Neuronal stem cell (in vitro differentiated cells): Measurements from ENCODE around the gene EFR3B.

Source experiments
- DNase-seq: peaks from one replicate; pipeline ENCODE4 v3.0.0-alpha.2; 2013; ENCODE audit warnings: low spot score
- H2AFZ ChIP-seq: one replicate; pipeline ENCODE4 v1.6.1; 2013; ENCODE audit warnings: mild to moderate bottlenecking, low read length, inconsistent platforms
- H2AK5ac ChIP-seq: 2 replicates; pipeline ENCODE4 v1.6.1; 2013; ENCODE audit warnings: low read depth, mild to moderate bottlenecking, inconsistent platforms, low read length, moderate library complexity, mixed read lengths
- H2BK120ac ChIP-seq: 2 replicates; pipeline ENCODE4 v1.6.1; 2013; ENCODE audit warnings: low read depth, mild to moderate bottlenecking, inconsistent platforms, low read length, moderate library complexity, mixed read lengths
- H2BK12ac ChIP-seq: one replicate; pipeline ENCODE4 v1.6.1; 2013; ENCODE audit warnings: low read length, inconsistent platforms
- H2BK15ac ChIP-seq: 2 replicates; pipeline ENCODE4 v1.6.1; 2013; ENCODE audit warnings: mild to moderate bottlenecking, low read length, inconsistent platforms, mixed read lengths
- H2BK5ac ChIP-seq: one replicate; pipeline ENCODE4 v1.6.1; 2013; ENCODE audit warnings: inconsistent platforms, mild to moderate bottlenecking, low read length, moderate library complexity
- H3K14ac ChIP-seq: one replicate; pipeline ENCODE4 v1.6.1; 2013; ENCODE audit warnings: low read length, inconsistent platforms
- H3K18ac ChIP-seq: 2 replicates; pipeline ENCODE4 v1.6.1; 2013; ENCODE audit warnings: low read length, inconsistent platforms
- H3K23ac ChIP-seq: 2 replicates; pipeline ENCODE4 v1.6.1; 2013; ENCODE audit warnings: low read depth, mild to moderate bottlenecking, mixed read lengths, low read length, inconsistent platforms; ENCODE audit not compliant: poor library complexity
- H3K27ac ChIP-seq: replicated peaks from 3 replicates; pipeline ENCODE4 v1.5.1; 2013; ENCODE audit warnings: low read length, inconsistent platforms
- H3K27me3 ChIP-seq, 3 experiments: 2 replicates each; pipeline ENCODE4 v1.6.1; 2013; ENCODE audit warnings: low read length in 3 of 3, mild to moderate bottlenecking in 2 of 3, inconsistent platforms in 1 of 3, low read depth in 1 of 3, mixed read lengths in 1 of 3, moderate library complexity in 1 of 3; ENCODE audit not compliant: control insufficient read depth in 3 of 3, insufficient read depth in 3 of 3
- H3K36me3 ChIP-seq, 2 donors: replicated peaks in 1 of 2; 2 replicates each; pipeline ENCODE4 v1.6.1; 2013; ENCODE audit warnings: low read length in 2 of 2; ENCODE audit not compliant: control insufficient read depth in 2 of 2, insufficient read depth in 2 of 2
- H3K4ac ChIP-seq: 2 replicates; pipeline ENCODE4 v1.6.1; 2013; ENCODE audit warnings: inconsistent platforms, mild to moderate bottlenecking, low read length, moderate library complexity
- H3K4me1 ChIP-seq, 2 donors: 1 replicate in 1 of 2; 2 replicates in 1 of 2; pipeline ENCODE4 v1.6.1; 2013; ENCODE audit warnings: low read length in 2 of 2, low read depth in 1 of 2; ENCODE audit not compliant: control insufficient read depth in 2 of 2, insufficient read depth in 1 of 2
- H3K4me2 ChIP-seq: one replicate; pipeline ENCODE4 v1.6.1; 2013; ENCODE audit warnings: mild to moderate bottlenecking, low read length, inconsistent platforms; ENCODE audit not compliant: insufficient read depth, poor library complexity, severe bottlenecking
- H3K4me3 ChIP-seq, 2 donors: 2 replicates each; pipeline ENCODE4 v1.5.1; 2013; ENCODE audit warnings: low read length in 2 of 2, mild to moderate bottlenecking in 2 of 2, inconsistent platforms in 1 of 2, moderate library complexity in 1 of 2
- H3K79me1 ChIP-seq: one replicate; pipeline ENCODE4 v1.6.1; 2013; ENCODE audit warnings: low read depth, mild to moderate bottlenecking, inconsistent platforms, low read length, moderate library complexity
- H3K9ac ChIP-seq: one replicate; pipeline ENCODE4 v1.6.1; 2013; ENCODE audit warnings: mild to moderate bottlenecking, low read depth, low read length, inconsistent platforms; ENCODE audit not compliant: poor library complexity
- H3K9me3 ChIP-seq, 2 donors: replicated peaks in 1 of 2; 2 replicates each; pipeline versions ENCODE3 to v1.6.1; 2013; ENCODE audit warnings: low read length in 2 of 2, mild to moderate bottlenecking in 2 of 2, inconsistent platforms in 1 of 2, low read depth in 1 of 2, mixed read lengths in 1 of 2, moderate library complexity in 1 of 2; ENCODE audit not compliant: control insufficient read depth in 2 of 2, insufficient read depth in 1 of 2
- H4K8ac ChIP-seq: one replicate; pipeline ENCODE4 v1.6.1; 2013; ENCODE audit warnings: low read depth, mild to moderate bottlenecking, inconsistent platforms, low read length, moderate library complexity
- H4K91ac ChIP-seq: one replicate; pipeline ENCODE4 v1.6.1; 2013; ENCODE audit warnings: low read length, low read depth, mild to moderate bottlenecking, inconsistent platforms; ENCODE audit not compliant: poor library complexity
- WGBS, 2 donors: extraction: QIAGEN DNeasy Blood & Tissue Kit; methylation state at CpG; one replicate each; pipeline ENCODE4 v1.1.7; 2013; ENCODE audit warnings: missing lambda C conversion rate in 2 of 2, mixed read lengths in 1 of 2; ENCODE audit not compliant: insufficient read length in 2 of 2, insufficient replicate concordance in 1 of 2; ENCODE audit errors: extremely low coverage in 2 of 2; 5-methylcytosine and 5-hydroxymethylcytosine counted together

The EFR3B gene

DNA sequence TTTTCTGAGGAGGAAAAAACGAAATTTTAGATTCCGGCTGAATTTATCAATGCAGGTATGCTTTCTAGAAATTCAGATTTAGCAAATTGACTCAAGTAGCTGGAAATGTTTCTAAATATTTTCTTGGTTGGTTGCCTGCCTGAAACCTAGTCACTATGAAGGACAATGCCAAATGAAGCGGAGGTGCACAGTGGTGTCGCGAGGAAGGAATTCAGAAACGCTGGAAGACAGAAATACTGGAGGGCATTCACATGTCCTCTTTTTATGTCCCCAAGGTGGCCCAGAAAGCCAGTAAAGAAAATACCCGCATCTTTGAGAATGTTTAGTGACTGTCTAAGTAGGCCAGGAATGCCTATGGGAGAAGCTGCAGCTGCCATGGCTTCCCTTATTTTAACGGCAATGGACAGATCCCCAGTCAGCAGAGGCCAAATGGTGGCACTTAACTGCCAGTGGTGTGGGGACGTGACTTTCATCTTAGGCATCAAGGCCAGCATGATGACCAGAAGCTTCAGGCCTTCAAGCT is 15.8 kb upstream of the EFR3B start:
- no peak overlapping the region for H2BK15ac ChIP-seq
- H2AK5ac ChIP-seq = no peak overlapping the region
- no peak overlapping the region for H2BK12ac ChIP-seq
- H3K27me3 ChIP-seq = peaks cover 0 to 16% (median 0%) of the 10 kb centered on the region in 3 experiments
- H2AFZ ChIP-seq = no peak overlapping the region
- no peak overlapping the region for H3K9ac ChIP-seq
- H3K27ac ChIP-seq = no peak overlapping the region
- DNase-seq = no peak
- no peaks in the 10 kb centered on the region for H3K36me3 ChIP-seq
- H3K18ac ChIP-seq = no peak overlapping the region
- no peak overlapping the region for H4K91ac ChIP-seq
- no peak overlapping the region for H3K4me2 ChIP-seq
- H3K14ac ChIP-seq = no peak overlapping the region
- H3K23ac ChIP-seq = no peak overlapping the region
- H4K8ac ChIP-seq = no peak overlapping the region
- no peak overlapping the region for H3K4ac ChIP-seq
- H3K4me1 ChIP-seq = no peaks in the 10 kb centered on the region
- no peak overlapping the region for H2BK5ac ChIP-seq
- WGBS, 2 donors = no CpG with 5 or more reads among the region's 9 CpGs
- no peak overlapping the region for H2BK120ac ChIP-seq
- no peaks in the 10 kb centered on the region for H3K79me1 ChIP-seq
- no peak overlapping the region for H3K4me3 ChIP-seq
- no peaks in the 10 kb centered on the region for H3K9me3 ChIP-seq

DNA sequence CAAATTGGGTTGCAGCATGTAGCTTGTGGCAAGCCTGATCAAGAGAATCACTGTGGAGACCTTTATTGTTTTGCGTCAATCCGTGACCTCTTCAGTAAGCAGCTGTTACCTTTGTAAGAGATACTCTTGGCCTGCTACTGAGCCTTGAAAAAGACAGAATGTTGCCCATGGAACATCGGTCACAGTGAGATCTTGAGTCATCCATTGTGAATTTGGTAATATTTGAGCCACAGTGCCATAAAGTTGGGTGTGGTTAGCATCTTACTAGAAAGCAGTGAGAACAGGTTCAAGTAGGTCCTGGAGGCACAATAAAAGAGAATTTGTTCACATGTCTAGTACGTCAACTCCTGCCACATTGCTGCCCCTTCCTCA is 12.7 kb upstream of the EFR3B start:
- Histone ChIP-seq H3K27ac (no peak overlapping the region), H2AK5ac (no peak overlapping the region), H3K4me2 (no peak overlapping the region), H2AFZ (no peak overlapping the region), H3K14ac (no peak overlapping the region), H2BK12ac (no peak overlapping the region), H3K4me3 (no peak overlapping the region), H3K79me1 (no peaks in the 10 kb centered on the region), H3K18ac (no peak overlapping the region), H4K8ac (no peak overlapping the region), H3K4ac (no peak overlapping the region), H3K9me3 (peaks cover 0 to 3% of the 10 kb centered on the region in 2 donors), H2BK15ac (no peak overlapping the region), H4K91ac (no peak overlapping the region), H2BK120ac (no peak overlapping the region), H2BK5ac (no peak overlapping the region), H3K23ac (no peak overlapping the region), H3K4me1 (peaks cover 3 to 8% of the 10 kb centered on the region in 2 donors), H3K36me3 (no peaks in the 10 kb centered on the region), H3K9ac (no peak overlapping the region), H3K27me3 (peaks cover 0 to 6% (median 0%) of the 10 kb centered on the region in 3 experiments)
- no CpG with 5 or more reads among the region's 4 CpGs for WGBS, 2 donors
- no peak for DNase-seq

DNA sequence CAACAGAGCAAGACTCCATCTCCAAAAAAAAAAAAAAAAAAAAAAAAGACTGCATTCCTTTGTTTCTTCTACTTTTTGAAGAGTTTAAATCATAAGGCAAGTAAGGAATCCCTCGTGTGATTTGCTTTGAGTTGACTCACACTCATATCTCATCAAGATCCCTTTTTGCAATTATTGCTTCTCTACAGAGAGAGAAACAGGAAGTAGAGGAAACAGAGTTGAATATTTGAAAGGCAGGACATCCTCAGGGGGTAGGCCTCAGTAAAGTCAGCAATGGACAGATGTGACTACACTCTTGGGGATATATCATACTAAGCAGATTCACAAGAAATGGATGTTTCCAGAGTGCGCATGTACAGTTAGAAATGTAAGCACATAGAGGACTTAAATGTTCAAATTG is 11.2 kb upstream of the EFR3B start:
- no peak overlapping the region for H2BK5ac ChIP-seq
- no CpG with 5 or more reads among the region's 2 CpGs for WGBS, 2 donors
- no peak overlapping the region for H2BK120ac ChIP-seq
- H3K4me3 ChIP-seq = no peak overlapping the region
- no peak overlapping the region for H2BK12ac ChIP-seq
- no peak overlapping the region for H2BK15ac ChIP-seq
- H3K18ac ChIP-seq = no peak overlapping the region
- no peak overlapping the region for H3K9ac ChIP-seq
- no peak overlapping the region for H3K14ac ChIP-seq
- H3K79me1 ChIP-seq = no peaks in the 10 kb centered on the region
- no peak overlapping the region for H4K8ac ChIP-seq
- H2AK5ac ChIP-seq = no peak overlapping the region
- DNase-seq = no peak
- H3K27me3 ChIP-seq = peaks cover 0 to 13% (median 0%) of the 10 kb centered on the region in 3 experiments
- peaks cover 3 to 8% of the 10 kb centered on the region in 2 donors for H3K4me1 ChIP-seq
- no peak overlapping the region for H3K4ac ChIP-seq
- no peak overlapping the region for H3K27ac ChIP-seq
- peaks cover 0 to 5% of the 10 kb centered on the region in 2 donors for H3K9me3 ChIP-seq
- H3K36me3 ChIP-seq = no peaks in the 10 kb centered on the region
- H4K91ac ChIP-seq = no peak overlapping the region
- no peak overlapping the region for H2AFZ ChIP-seq
- H3K23ac ChIP-seq = no peak overlapping the region
- no peak overlapping the region for H3K4me2 ChIP-seq

DNA sequence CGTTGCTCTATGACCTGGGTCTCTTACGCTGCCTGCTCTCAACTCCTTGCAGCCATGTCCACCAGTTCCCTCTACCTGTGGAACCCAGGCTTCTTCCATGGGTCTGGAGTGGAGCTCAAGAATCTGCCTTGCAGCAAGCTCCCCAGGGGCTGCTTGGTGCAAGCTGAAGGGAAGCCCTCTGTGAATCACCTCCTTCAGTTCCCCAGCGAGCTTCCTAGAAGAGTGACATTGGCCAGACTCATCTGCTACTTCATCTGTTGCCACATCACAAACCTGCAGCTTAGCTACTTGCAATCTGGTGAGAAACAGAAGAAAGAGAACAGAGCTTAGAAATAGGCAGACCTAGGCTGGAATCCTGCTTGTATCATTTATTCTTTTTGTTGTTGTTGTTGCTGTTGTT is 9.8 kb upstream of the EFR3B start:
- Histone ChIP-seq H3K27me3 (peaks cover 0 to 27% (median 0%) of the 10 kb centered on the region in 3 experiments), H2BK5ac (no peak overlapping the region), H2AFZ (no peak overlapping the region), H3K27ac (no peak overlapping the region), H3K79me1 (no peaks in the 10 kb centered on the region), H3K9me3 (peaks cover 0 to 5% of the 10 kb centered on the region in 2 donors), H3K36me3 (no peaks in the 10 kb centered on the region), H3K4me2 (no peak overlapping the region), H2BK12ac (no peak overlapping the region), H3K4ac (no peak overlapping the region), H2AK5ac (no peak overlapping the region), H2BK15ac (no peak overlapping the region), H2BK120ac (no peak overlapping the region), H4K91ac (no peak overlapping the region), H3K4me1 (peaks cover 3 to 8% of the 10 kb centered on the region in 2 donors), H3K9ac (no peak overlapping the region), H3K23ac (no peak overlapping the region), H3K4me3 (no peak overlapping the region), H3K14ac (no peak overlapping the region), H4K8ac (no peak overlapping the region), H3K18ac (peak overlapping the region; percentile 38)
- WGBS, 2 donors = no CpG with 5 or more reads among the region's 3 CpGs
- no peak for DNase-seq
